ENCODE results near the gene GSX1.

The GSX1 gene

GRCh38 chr13:27834095-27834494 lies 41.8 kb downstream of the GSX1 start:
- DNase-seq (ENCODE audit: low read depth): no peak

- DNase-seq (ENCODE audit: low read depth): no peak
Measured at GRCh38 chr13:27835799-27836198, 43.5 kb downstream of the GSX1 start.

GRCh38 chr13:27839809-27840467 lies 47.7 kb downstream of the GSX1 start:
- no peak for DNase-seq (ENCODE audit: low read depth)

- no peak for DNase-seq (ENCODE audit: low read depth)
Measured at GRCh38 chr13:27842571-27842970, 50.3 kb downstream of the GSX1 start.

Data from stimulated activated CD8-positive, alpha-beta memory T cell treated with anti-CD3 and anti-CD28 coated beads, Interleukin-4, amount 100 ng/mL, for 24 hours (primary cell).